WTC11 (cell line): ENCODE results near the gene FOXJ3. TPM values are rescaled to one million over a fixed set of nuclear protein-coding genes. Genes with fewer than 3 reads are reported as not detected.

Experiments used
- ATAC-seq: fragments of 200-7000 bp; cut with Tn5 transposase; 2 replicates; pipeline ENCODE4 v1.10.0; 2021; ENCODE audit warnings: mild to moderate bottlenecking, moderate library complexity
- CTCF ChIA-PET: fragments of 300-600 bp; sonication (Branson Sonifier 250); formaldehyde crosslinking; loops from one replicate; lab custom pipeline; 2021; ENCODE audit warnings: antibody characterized with exemption; lab: Charles Lee
- POLR2A ChIA-PET: fragments of 350-600 bp; sonication (Branson Sonifier 250); formaldehyde crosslinking; loops from one replicate; lab custom pipeline; 2021; ENCODE audit warnings: antibody characterized with exemption; lab: Charles Lee
- DNase-seq: peaks from one replicate; pipeline ENCODE4 v3.0.0; 2021; ENCODE audit warnings: low spot score
- H3K27ac Mint-ChIP-seq: 2 replicates; pipeline ENCODE4 v1.8.0; 2021; ENCODE audit warnings: mixed read lengths
- H3K27me3 Mint-ChIP-seq: 2 replicates; pipeline ENCODE4 v1.8.0; 2021; ENCODE audit warnings: low read depth, mild to moderate bottlenecking, moderate library complexity, mixed read lengths
- H3K36me3 Mint-ChIP-seq: 2 replicates; pipeline ENCODE4 v1.8.0; 2021; ENCODE audit warnings: mixed read lengths
- H3K4me1 Mint-ChIP-seq: 2 replicates; pipeline ENCODE4 v1.8.0; 2022; ENCODE audit warnings: mixed read lengths
- H3K4me3 Mint-ChIP-seq: 2 replicates; pipeline ENCODE4 v1.8.0; 2021; ENCODE audit warnings: mild to moderate bottlenecking, moderate library complexity, mixed read lengths
- H3K9me3 Mint-ChIP-seq: 2 replicates; pipeline ENCODE4 v1.8.0; 2021; ENCODE audit warnings: mixed read lengths
- CREM ChIP-seq: sonication (generic); formaldehyde crosslinking; IDR thresholded peaks from 2 replicates; pipeline ENCODE4 v1.8.1; 2022; ENCODE audit warnings: mild to moderate bottlenecking, missing genetic modification reagents, moderate library complexity
- ELF4 ChIP-seq: sonication (generic); formaldehyde crosslinking; IDR thresholded peaks from 2 replicates; pipeline ENCODE4 v1.8.1; 2022; ENCODE audit warnings: low read depth, mild to moderate bottlenecking, moderate library complexity, missing genetic modification reagents
- FOXJ3 ChIP-seq: sonication (generic); formaldehyde crosslinking; IDR thresholded peaks from 2 replicates; pipeline ENCODE4 v1.9.0; 2021; ENCODE audit warnings: missing genetic modification reagents, mild to moderate bottlenecking, borderline replicate concordance
- NFYB ChIP-seq: sonication (generic); formaldehyde crosslinking; conservative IDR thresholded peaks from 2 replicates; pipeline ENCODE4 v1.8.0; 2022; ENCODE audit warnings: low read depth, missing genetic modification reagents
- NR2C2 ChIP-seq: sonication (generic); formaldehyde crosslinking; IDR thresholded peaks from 2 replicates; pipeline ENCODE4 v1.8.0; 2022; ENCODE audit warnings: mild to moderate bottlenecking, missing genetic modification reagents
- NR3C1 ChIP-seq: sonication (generic); formaldehyde crosslinking; conservative IDR thresholded peaks from 2 replicates; pipeline ENCODE4 v1.8.1; 2023; ENCODE audit warnings: low read depth, mild to moderate bottlenecking, missing genetic modification reagents
- RELA ChIP-seq: sonication (generic); formaldehyde crosslinking; IDR thresholded peaks from 2 replicates; pipeline ENCODE4 v1.8.1; 2022; ENCODE audit warnings: missing genetic modification reagents, mild to moderate bottlenecking, borderline replicate concordance
- SOX15 ChIP-seq: fragments of 250-450 bp; sonication (Bioruptor Pico); IDR thresholded peaks from 2 replicates; pipeline ENCODE4 v1.9.0; 2021; ENCODE audit warnings: mild to moderate bottlenecking
- ZBTB21 ChIP-seq: sonication (generic); formaldehyde crosslinking; IDR thresholded peaks from 2 replicates; pipeline ENCODE4 v1.8.1; 2023; ENCODE audit warnings: mild to moderate bottlenecking, missing genetic modification reagents, borderline replicate concordance
- ZNF232 ChIP-seq: sonication (generic); formaldehyde crosslinking; IDR thresholded peaks from 2 replicates; pipeline ENCODE4 v1.8.0; 2022; ENCODE audit warnings: mild to moderate bottlenecking, missing genetic modification reagents
- ZNF317 ChIP-seq: sonication (generic); formaldehyde crosslinking; IDR thresholded peaks from 2 replicates; pipeline ENCODE4 v1.8.1; 2023; ENCODE audit warnings: low read depth, mild to moderate bottlenecking, moderate library complexity, missing genetic modification reagents, borderline replicate concordance
- ZNF671 ChIP-seq: fragments of 250-450 bp; sonication (Bioruptor Pico); IDR thresholded peaks from 2 replicates; pipeline ENCODE4 v1.8.0; 2021; ENCODE audit warnings: mild to moderate bottlenecking
- total RNA-seq: library from RNA; stranded (reverse); gene quantifications from 3 replicates; pipeline ENCODE4 v1.2.3, GENCODE V29; 2021
- TF ChIP-seq, protein P1 (sequence below): sonication (generic); formaldehyde crosslinking; IDR thresholded peaks from 2 replicates; pipeline ENCODE4 v1.8.1; 2023; ENCODE audit warnings: mild to moderate bottlenecking, missing genetic modification reagents, moderate library complexity
- TF ChIP-seq, protein P2 (sequence below): fragments of 250-450 bp; sonication (Bioruptor Pico); IDR thresholded peaks from 2 replicates; pipeline ENCODE4 v1.9.0; 2021; ENCODE audit warnings: mild to moderate bottlenecking, borderline replicate concordance
- TF ChIP-seq, protein P3 (sequence below): sonication (generic); formaldehyde crosslinking; IDR thresholded peaks from 2 replicates; pipeline ENCODE4 v1.8.1; 2022; ENCODE audit warnings: low read depth, missing genetic modification reagents, borderline replicate concordance
- TF ChIP-seq, protein P4 (sequence below): sonication (generic); formaldehyde crosslinking; IDR thresholded peaks from 2 replicates; pipeline ENCODE4 v1.8.0; 2022; ENCODE audit warnings: mild to moderate bottlenecking, missing genetic modification reagents
- TF ChIP-seq, protein P5 (sequence below): sonication (generic); formaldehyde crosslinking; IDR thresholded peaks from 2 replicates; pipeline ENCODE4 v1.8.0; 2022; ENCODE audit warnings: mild to moderate bottlenecking, missing genetic modification reagents
- TF ChIP-seq, protein P6 (sequence below): fragments of 200-600 bp; IDR thresholded peaks from 2 replicates; pipeline ENCODE4 v1.8.0; 2022; ENCODE audit warnings: antibody characterized with exemption

The FOXJ3 gene
- total RNA-seq, 1 experiment from 2014 or later, result 43.3 TPM

DNA sequence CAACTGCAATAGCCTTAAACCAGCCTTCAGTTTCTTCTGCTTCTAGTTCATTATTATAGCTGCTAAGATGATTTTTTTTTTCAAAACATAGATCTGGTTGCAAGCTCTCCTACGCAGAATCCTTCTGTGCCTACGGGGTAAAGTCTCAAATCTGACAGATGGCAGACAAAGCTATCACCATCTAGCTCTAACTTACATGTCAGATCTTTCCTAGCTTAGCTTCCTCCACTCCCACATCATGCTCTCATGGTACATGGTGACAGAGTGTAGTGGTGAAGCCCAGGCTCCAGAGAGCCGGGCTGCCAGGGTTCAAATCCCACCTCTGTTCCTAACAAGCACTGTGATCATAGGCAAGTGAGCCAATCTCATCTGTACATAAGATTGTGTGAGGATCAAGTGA lies 206.1 kb downstream of the FOXJ3 start:
- no peak for ATAC-seq
- ChIA-PET CTCF (no interaction called here), POLR2A (no interaction called here)
- Mint-ChIP-seq H3K9me3 (peaks cover under 1% of the 10 kb centered on the region), H3K4me3 (no peak overlapping the region), H3K27ac (no peak overlapping the region), H3K4me1 (no peaks in the 10 kb centered on the region), H3K36me3 (no peaks in the 10 kb centered on the region), H3K27me3 (no peaks in the 10 kb centered on the region; the same call in 1 of the 2 replicates)
- DNase-seq, result no peak
- TF ChIP-seq, protein P1, sequence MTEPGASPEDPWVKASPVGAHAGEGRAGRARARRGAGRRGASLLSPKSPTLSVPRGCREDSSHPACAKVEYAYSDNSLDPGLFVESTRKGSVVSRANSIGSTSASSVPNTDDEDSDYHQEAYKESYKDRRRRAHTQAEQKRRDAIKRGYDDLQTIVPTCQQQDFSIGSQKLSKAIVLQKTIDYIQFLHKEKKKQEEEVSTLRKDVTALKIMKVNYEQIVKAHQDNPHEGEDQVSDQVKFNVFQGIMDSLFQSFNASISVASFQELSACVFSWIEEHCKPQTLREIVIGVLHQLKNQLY, result no peak
- TF ChIP-seq, protein P2, sequence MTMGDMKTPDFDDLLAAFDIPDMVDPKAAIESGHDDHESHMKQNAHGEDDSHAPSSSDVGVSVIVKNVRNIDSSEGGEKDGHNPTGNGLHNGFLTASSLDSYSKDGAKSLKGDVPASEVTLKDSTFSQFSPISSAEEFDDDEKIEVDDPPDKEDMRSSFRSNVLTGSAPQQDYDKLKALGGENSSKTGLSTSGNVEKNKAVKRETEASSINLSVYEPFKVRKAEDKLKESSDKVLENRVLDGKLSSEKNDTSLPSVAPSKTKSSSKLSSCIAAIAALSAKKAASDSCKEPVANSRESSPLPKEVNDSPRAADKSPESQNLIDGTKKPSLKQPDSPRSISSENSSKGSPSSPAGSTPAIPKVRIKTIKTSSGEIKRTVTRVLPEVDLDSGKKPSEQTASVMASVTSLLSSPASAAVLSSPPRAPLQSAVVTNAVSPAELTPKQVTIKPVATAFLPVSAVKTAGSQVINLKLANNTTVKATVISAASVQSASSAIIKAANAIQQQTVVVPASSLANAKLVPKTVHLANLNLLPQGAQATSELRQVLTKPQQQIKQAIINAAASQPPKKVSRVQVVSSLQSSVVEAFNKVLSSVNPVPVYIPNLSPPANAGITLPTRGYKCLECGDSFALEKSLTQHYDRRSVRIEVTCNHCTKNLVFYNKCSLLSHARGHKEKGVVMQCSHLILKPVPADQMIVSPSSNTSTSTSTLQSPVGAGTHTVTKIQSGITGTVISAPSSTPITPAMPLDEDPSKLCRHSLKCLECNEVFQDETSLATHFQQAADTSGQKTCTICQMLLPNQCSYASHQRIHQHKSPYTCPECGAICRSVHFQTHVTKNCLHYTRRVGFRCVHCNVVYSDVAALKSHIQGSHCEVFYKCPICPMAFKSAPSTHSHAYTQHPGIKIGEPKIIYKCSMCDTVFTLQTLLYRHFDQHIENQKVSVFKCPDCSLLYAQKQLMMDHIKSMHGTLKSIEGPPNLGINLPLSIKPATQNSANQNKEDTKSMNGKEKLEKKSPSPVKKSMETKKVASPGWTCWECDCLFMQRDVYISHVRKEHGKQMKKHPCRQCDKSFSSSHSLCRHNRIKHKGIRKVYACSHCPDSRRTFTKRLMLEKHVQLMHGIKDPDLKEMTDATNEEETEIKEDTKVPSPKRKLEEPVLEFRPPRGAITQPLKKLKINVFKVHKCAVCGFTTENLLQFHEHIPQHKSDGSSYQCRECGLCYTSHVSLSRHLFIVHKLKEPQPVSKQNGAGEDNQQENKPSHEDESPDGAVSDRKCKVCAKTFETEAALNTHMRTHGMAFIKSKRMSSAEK, result no peak
- TF ChIP-seq, protein P3, sequence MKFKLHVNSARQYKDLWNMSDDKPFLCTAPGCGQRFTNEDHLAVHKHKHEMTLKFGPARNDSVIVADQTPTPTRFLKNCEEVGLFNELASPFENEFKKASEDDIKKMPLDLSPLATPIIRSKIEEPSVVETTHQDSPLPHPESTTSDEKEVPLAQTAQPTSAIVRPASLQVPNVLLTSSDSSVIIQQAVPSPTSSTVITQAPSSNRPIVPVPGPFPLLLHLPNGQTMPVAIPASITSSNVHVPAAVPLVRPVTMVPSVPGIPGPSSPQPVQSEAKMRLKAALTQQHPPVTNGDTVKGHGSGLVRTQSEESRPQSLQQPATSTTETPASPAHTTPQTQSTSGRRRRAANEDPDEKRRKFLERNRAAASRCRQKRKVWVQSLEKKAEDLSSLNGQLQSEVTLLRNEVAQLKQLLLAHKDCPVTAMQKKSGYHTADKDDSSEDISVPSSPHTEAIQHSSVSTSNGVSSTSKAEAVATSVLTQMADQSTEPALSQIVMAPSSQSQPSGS (CRISPR knock-in tag), result no peak
- TF ChIP-seq RELA (CRISPR knock-in tag) (no peak), ZNF671 (CRISPR knock-in tag) (no peak), ELF4 (CRISPR knock-in tag) (no peak), NFYB (CRISPR knock-in tag) (no peak), SOX15 (CRISPR knock-in tag) (no peak), ZNF232 (CRISPR knock-in tag) (no peak)
- TF ChIP-seq, protein P4, sequence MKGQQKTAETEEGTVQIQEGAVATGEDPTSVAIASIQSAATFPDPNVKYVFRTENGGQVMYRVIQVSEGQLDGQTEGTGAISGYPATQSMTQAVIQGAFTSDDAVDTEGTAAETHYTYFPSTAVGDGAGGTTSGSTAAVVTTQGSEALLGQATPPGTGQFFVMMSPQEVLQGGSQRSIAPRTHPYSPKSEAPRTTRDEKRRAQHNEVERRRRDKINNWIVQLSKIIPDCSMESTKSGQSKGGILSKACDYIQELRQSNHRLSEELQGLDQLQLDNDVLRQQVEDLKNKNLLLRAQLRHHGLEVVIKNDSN (CRISPR knock-in tag), result no peak

DNA sequence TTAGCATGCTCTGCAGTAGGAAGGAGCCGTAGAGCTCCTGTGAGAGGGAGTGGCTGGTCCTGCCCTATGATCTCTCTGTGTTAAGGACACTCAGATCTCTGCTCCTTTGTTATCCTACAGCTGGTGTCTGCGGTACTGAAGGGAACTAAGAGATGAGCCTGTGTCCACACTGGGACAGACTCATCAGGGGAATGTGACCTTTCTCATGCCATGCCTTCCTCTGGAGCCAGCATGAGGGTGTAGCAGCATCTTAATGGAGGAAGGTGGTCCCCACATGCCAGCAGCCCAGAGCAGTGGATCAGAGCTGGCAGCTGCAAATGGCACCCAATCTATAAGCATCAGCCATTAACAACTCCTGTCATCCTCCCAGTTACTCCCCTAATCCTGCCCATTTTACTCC lies 206.5 kb downstream of the FOXJ3 start:
- H3K4me3 Mint-ChIP-seq, result no peak overlapping the region
- CTCF ChIA-PET, result no interaction called here
- H3K36me3 Mint-ChIP-seq, result no peaks in the 10 kb centered on the region
- ATAC-seq, result no peak
- H3K27ac Mint-ChIP-seq, result no peak overlapping the region
- TF ChIP-seq, protein P5, sequence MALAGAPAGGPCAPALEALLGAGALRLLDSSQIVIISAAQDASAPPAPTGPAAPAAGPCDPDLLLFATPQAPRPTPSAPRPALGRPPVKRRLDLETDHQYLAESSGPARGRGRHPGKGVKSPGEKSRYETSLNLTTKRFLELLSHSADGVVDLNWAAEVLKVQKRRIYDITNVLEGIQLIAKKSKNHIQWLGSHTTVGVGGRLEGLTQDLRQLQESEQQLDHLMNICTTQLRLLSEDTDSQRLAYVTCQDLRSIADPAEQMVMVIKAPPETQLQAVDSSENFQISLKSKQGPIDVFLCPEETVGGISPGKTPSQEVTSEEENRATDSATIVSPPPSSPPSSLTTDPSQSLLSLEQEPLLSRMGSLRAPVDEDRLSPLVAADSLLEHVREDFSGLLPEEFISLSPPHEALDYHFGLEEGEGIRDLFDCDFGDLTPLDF (CRISPR knock-in tag), result no peak
- TF ChIP-seq ZNF317 (CRISPR knock-in tag) (no peak), CREM (CRISPR knock-in tag) (no peak), ZBTB21 (no peak)
- H3K9me3 Mint-ChIP-seq, result peaks cover 5% of the 10 kb centered on the region
- no peak for DNase-seq
- H3K4me1 Mint-ChIP-seq, result no peaks in the 10 kb centered on the region
- H3K27me3 Mint-ChIP-seq, result no peaks in the 10 kb centered on the region; the same call in 1 of the 2 replicates
- POLR2A ChIA-PET, result no interaction called here

DNA sequence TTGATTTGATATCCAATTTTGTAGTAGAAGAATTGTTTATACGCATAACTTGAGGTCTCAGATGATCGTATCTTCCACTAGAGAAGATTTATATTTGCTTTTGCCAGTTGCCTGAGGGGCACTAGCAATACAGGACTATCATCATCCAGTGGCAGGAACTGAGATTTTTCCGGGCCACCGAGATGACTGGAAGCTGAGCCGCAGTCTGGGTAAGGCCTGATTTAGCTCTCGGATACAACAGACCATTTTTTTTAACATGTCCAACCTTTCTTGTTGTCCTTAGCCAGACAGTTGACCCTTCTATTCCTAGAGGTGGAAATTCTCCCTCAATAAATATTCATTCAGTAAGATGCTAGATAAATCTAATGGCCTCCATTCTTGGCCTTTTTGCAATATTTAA lies 207.3 kb downstream of the FOXJ3 start:
- ATAC-seq (no peak), DNase-seq (no peak)
- H3K4me3 Mint-ChIP-seq, result no peak overlapping the region
- H3K27ac Mint-ChIP-seq, result no peak overlapping the region
- ChIA-PET CTCF (no interaction called here), POLR2A (no interaction called here)
- no peaks in the 10 kb centered on the region for H3K4me1 Mint-ChIP-seq
- peaks cover 12% of the 10 kb centered on the region for H3K9me3 Mint-ChIP-seq
- H3K27me3 Mint-ChIP-seq, result no peaks in the 10 kb centered on the region; the same call in 1 of the 2 replicates
- H3K36me3 Mint-ChIP-seq, result no peaks in the 10 kb centered on the region
- TF ChIP-seq NR2C2 (CRISPR knock-in tag), result no peak
- TF ChIP-seq, protein P4 (CRISPR knock-in tag), result no peak
- TF ChIP-seq FOXJ3 (CRISPR knock-in tag), result no peak
- TF ChIP-seq, protein P6, sequence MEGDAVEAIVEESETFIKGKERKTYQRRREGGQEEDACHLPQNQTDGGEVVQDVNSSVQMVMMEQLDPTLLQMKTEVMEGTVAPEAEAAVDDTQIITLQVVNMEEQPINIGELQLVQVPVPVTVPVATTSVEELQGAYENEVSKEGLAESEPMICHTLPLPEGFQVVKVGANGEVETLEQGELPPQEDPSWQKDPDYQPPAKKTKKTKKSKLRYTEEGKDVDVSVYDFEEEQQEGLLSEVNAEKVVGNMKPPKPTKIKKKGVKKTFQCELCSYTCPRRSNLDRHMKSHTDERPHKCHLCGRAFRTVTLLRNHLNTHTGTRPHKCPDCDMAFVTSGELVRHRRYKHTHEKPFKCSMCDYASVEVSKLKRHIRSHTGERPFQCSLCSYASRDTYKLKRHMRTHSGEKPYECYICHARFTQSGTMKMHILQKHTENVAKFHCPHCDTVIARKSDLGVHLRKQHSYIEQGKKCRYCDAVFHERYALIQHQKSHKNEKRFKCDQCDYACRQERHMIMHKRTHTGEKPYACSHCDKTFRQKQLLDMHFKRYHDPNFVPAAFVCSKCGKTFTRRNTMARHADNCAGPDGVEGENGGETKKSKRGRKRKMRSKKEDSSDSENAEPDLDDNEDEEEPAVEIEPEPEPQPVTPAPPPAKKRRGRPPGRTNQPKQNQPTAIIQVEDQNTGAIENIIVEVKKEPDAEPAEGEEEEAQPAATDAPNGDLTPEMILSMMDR, result no peak
- TF ChIP-seq NR3C1 (CRISPR knock-in tag), result no peak
